Stimulated activated CD8-positive, alpha-beta memory T cell treated with anti-CD3 and anti-CD28 coated beads, Interleukin-7, amount 100 ng/mL, for 4 hours (primary cell): ENCODE measurements around the gene ABCA5.
"Not testable (repeated sequence)": the region's sequence is repeated elsewhere in the genome, so short reads cannot be mapped to it uniquely, and the experiment has no call there.

ENCODE experiments used
- DNase-seq, 2 donors: peaks; one replicate each; pipeline ENCODE4 v3.0.0-alpha.2; 2020; ENCODE audit warnings: low read depth in 2 of 2

The ABCA5 gene

DNA sequence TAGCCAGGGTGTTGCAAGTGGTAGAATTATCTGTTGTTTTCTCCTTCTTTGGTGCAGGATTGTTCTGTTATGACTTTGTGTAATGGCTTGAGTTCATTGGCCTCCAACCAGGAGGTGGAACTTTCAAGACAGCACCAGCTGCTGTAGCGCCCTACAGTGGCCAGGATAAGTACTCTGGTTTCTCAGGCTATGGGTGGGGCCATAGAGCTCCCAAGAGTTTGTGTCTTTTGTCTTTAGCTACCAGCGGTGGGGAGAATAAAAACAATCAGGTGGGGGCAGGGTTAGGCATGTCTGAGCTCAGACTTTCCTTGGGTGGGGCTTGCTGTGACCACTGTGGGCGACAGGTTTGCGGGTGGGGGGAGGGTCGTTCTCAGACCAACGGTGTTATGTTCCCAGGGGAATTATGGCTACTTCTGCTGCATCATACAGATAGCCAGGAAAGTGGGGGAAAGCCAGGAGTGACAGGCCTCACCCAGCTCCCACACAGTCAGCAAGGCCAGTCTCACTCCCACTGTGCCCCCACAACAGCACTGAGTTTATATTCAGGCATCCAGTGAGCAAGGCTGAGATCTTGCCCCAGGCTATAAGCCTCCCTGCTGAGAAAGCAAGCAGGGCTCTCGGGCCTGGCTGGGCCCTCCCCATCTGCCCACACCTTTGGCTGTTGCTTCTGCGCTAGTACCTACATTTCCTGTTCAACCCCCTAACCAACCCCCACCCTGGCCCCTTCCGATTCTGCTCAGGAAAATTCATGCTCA lies 113.7 kb downstream of the ABCA5 start:
- no peak for DNase-seq

DNA sequence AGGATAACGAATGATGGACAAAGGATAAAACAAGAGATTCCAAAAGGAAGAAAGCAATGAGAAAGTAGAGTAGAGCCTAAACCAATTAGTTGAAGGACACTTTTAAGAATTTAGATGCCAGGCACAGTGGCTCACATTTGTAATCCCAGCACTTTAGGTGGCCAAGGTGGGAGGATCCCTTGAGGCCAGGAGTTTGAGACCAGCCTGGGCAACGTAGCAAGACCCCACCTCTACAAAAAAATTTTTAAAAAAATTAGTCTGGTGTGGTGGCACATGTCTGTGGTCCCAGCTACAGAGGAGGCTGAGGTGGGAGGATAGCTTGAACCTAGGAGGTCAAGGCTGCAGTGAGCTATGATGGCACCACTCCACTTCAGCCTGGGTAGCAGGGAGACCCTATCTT lies 118.3 kb downstream of the ABCA5 start:
- DNase-seq, result no peak

DNA sequence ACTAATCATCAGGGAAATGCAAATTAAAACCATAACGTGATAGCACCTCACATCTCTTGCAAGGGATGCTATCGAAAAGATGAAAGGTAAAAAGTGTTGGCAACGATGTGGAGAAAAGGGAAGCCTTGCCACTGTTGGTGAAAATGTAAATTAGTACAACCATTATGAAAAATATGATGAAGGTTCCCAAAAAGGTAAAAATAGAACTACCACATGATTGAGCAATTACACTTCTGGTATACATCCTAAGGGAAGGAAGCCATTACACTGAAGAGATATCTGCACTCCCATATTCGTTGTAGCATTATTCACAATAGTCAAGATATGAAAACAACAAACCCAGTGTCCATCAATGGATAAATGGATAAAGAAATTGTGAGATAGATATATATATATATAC lies 119.8 kb downstream of the ABCA5 start:
- no peak for DNase-seq

DNA sequence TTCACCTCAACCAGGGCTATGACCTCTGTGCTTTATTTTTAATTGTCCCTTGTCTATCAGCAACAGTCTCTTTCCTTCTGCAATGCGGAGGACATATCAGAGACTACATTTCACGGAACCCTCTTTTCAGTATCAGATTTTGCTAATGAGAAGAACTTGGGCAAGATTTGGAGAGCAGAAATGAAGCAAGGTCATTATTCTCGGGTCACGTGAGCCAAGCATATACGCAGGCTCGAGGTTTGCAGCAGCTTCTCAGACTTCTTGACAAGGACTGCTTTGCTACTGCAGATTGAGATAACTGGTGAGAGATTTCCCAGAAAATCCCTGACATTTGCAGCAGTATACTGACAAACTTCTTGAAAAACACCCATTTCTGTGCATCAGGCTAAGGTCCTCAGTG lies 128.7 kb downstream of the ABCA5 start:
- no peak for DNase-seq

DNA sequence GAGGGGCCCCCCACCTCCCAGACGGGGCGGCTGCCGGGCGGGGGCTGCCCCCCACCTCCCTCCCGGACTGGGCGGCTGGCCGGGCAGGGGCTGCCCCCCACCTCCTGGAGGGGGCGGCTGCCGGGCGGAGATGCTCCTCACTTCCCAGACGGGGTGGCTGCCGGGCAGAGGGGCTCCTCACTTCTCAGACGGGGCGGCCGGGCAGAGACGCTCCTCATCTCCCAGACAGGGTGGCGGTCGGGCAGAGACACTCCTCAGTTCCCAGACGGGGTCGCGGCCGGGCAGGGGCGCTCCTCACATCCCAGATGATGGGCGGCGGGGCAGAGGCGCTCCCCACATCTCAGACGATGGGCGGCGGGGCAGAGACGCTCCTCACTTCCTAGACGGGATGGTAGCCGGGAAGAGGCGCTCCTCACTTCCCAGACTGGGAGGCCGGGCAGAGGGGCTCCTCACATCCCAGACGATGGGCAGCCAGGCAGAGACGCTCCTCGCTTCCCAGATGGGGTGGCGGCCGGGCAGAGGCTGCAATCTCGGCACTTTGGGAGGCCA lies 130.8 kb downstream of the ABCA5 start:
- not testable (repeated sequence) for DNase-seq
